Measurements from ENCODE around the gene MOCS3. TPM values are rescaled to one million over a fixed set of nuclear protein-coding genes. Genes with fewer than 3 reads are reported as not detected.

MOCS3 gene
- total RNA-seq, 1 donor from 2014 or later: 6.5 TPM

GRCh38 chr20:51003753-51004152 lies 45.1 kb downstream of the MOCS3 start:
- DNase-seq (ENCODE audit: low read depth, low spot score): no peak
- no peaks in the 10 kb centered on the region for H3K27me3 Mint-ChIP-seq (ENCODE audit: low read depth)
- H3K36me3 Mint-ChIP-seq (ENCODE audit: low read depth): no peaks in the 10 kb centered on the region
- H3K4me3 Mint-ChIP-seq: no peak overlapping the region
- H3K4me1 Mint-ChIP-seq: peaks cover 19% of the 10 kb centered on the region
- no peaks in the 10 kb centered on the region for H3K9me3 Mint-ChIP-seq
- no peak for TF ChIP-seq CTCF (conservative IDR thresholded peaks at IDR 0.05)
- peak overlapping the region; percentile 86 for H3K27ac Mint-ChIP-seq (ENCODE audit: unreplicated experiment)

GRCh38 chr20:51004305-51004727 lies 45.7 kb downstream of the MOCS3 start:
- no peaks in the 10 kb centered on the region for H3K36me3 Mint-ChIP-seq (ENCODE audit: low read depth)
- no peak overlapping the region for H3K27ac Mint-ChIP-seq (ENCODE audit: unreplicated experiment)
- no peak overlapping the region for H3K4me3 Mint-ChIP-seq
- H3K27me3 Mint-ChIP-seq (ENCODE audit: low read depth): no peaks in the 10 kb centered on the region
- no peak for DNase-seq (ENCODE audit: low read depth, low spot score)
- peaks cover 19% of the 10 kb centered on the region for H3K4me1 Mint-ChIP-seq
- TF ChIP-seq CTCF (conservative IDR thresholded peaks at IDR 0.05): no peak
- H3K9me3 Mint-ChIP-seq: no peaks in the 10 kb centered on the region

GRCh38 chr20:51004781-51005180 lies 46.2 kb downstream of the MOCS3 start:
- no peak for TF ChIP-seq CTCF (conservative IDR thresholded peaks at IDR 0.05)
- Mint-ChIP-seq H3K9me3 (no peaks in the 10 kb centered on the region), H3K4me3 (no peak overlapping the region), H3K36me3 (ENCODE audit: low read depth) (no peaks in the 10 kb centered on the region), H3K27ac (ENCODE audit: unreplicated experiment) (peak overlapping the region; percentile 81), H3K4me1 (peaks cover 19% of the 10 kb centered on the region), H3K27me3 (ENCODE audit: low read depth) (no peaks in the 10 kb centered on the region)
- no peak for DNase-seq (ENCODE audit: low read depth, low spot score)

GRCh38 chr20:51005214-51005613 lies 46.6 kb downstream of the MOCS3 start:
- no peak for DNase-seq (ENCODE audit: low read depth, low spot score)
- Mint-ChIP-seq H3K27me3 (ENCODE audit: low read depth) (no peaks in the 10 kb centered on the region), H3K36me3 (ENCODE audit: low read depth) (no peaks in the 10 kb centered on the region), H3K27ac (ENCODE audit: unreplicated experiment) (peak overlapping the region; percentile 81), H3K4me3 (peak overlapping the region; percentile 25), H3K4me1 (peaks cover 19% of the 10 kb centered on the region), H3K9me3 (no peaks in the 10 kb centered on the region)
- no peak for TF ChIP-seq CTCF (conservative IDR thresholded peaks at IDR 0.05)

- DNase-seq (ENCODE audit: low read depth, low spot score): no peak
- Mint-ChIP-seq H3K9me3 (no peaks in the 10 kb centered on the region), H3K4me1 (peaks cover 5% of the 10 kb centered on the region), H3K36me3 (ENCODE audit: low read depth) (no peaks in the 10 kb centered on the region), H3K27ac (ENCODE audit: unreplicated experiment) (no peak overlapping the region), H3K4me3 (no peak overlapping the region), H3K27me3 (ENCODE audit: low read depth) (no peaks in the 10 kb centered on the region)
- no peak for TF ChIP-seq CTCF (conservative IDR thresholded peaks at IDR 0.05)
These were observed 50.1 kb downstream of the MOCS3 start for GRCh38 chr20:51008718-51009117.
